ENCODE measurements around the gene ALG14. TPM values are rescaled to one million over a fixed set of nuclear protein-coding genes. Genes with fewer than 3 reads are reported as not detected.

ALG14 gene
- total RNA-seq, 1 donor from 2014 or later, result 5.5 TPM

GRCh38 chr1:94940738-94941137 is 132.0 kb downstream of the ALG14 start:
- Mint-ChIP-seq H3K27ac (ENCODE audit: unreplicated experiment) (peak overlapping the region; percentile 27), H3K27me3 (ENCODE audit: low read depth) (no peaks in the 10 kb centered on the region), H3K4me3 (no peak overlapping the region), H3K4me1 (peaks cover 16% of the 10 kb centered on the region), H3K9me3 (no peaks in the 10 kb centered on the region), H3K36me3 (ENCODE audit: low read depth) (peaks cover 7% of the 10 kb centered on the region)
- DNase-seq (ENCODE audit: low read depth, low spot score), result no peak
- TF ChIP-seq, protein P1, sequence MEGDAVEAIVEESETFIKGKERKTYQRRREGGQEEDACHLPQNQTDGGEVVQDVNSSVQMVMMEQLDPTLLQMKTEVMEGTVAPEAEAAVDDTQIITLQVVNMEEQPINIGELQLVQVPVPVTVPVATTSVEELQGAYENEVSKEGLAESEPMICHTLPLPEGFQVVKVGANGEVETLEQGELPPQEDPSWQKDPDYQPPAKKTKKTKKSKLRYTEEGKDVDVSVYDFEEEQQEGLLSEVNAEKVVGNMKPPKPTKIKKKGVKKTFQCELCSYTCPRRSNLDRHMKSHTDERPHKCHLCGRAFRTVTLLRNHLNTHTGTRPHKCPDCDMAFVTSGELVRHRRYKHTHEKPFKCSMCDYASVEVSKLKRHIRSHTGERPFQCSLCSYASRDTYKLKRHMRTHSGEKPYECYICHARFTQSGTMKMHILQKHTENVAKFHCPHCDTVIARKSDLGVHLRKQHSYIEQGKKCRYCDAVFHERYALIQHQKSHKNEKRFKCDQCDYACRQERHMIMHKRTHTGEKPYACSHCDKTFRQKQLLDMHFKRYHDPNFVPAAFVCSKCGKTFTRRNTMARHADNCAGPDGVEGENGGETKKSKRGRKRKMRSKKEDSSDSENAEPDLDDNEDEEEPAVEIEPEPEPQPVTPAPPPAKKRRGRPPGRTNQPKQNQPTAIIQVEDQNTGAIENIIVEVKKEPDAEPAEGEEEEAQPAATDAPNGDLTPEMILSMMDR (conservative IDR thresholded peaks at IDR 0.05), result no peak

DNA sequence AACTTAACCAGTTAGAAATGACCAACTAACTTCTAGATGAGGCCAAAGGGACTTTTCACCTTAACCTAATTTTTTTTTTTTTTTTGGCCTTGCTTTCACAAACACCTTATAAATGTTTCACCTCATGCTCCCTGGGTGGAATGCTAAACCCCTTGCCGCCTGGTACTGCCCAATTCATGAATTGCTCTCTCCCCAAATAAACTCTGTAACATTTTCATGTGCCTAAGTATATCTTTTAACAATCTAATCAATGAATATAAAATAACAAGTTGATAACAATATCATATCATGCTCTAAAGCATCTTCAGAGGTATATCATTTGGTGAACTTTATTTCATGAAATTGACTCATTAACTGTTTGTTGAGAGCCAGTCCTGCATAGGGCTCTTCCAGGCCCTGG is 134.9 kb downstream of the ALG14 start:
- Mint-ChIP-seq H3K9me3 (no peaks in the 10 kb centered on the region), H3K36me3 (ENCODE audit: low read depth) (peaks cover 10% of the 10 kb centered on the region), H3K27me3 (ENCODE audit: low read depth) (no peaks in the 10 kb centered on the region), H3K4me1 (peaks cover 26% of the 10 kb centered on the region), H3K4me3 (no peak overlapping the region), H3K27ac (ENCODE audit: unreplicated experiment) (no peak overlapping the region)
- TF ChIP-seq, protein P1 (conservative IDR thresholded peaks at IDR 0.05), result no peak
- DNase-seq (ENCODE audit: low read depth, low spot score), result no peak

GRCh38 chr1:94936861-94937620 is 135.7 kb downstream of the ALG14 start:
- Mint-ChIP-seq H3K4me1 (peaks cover 26% of the 10 kb centered on the region), H3K9me3 (no peaks in the 10 kb centered on the region), H3K27ac (ENCODE audit: unreplicated experiment) (no peak overlapping the region), H3K4me3 (no peak overlapping the region), H3K36me3 (ENCODE audit: low read depth) (peaks cover 10% of the 10 kb centered on the region), H3K27me3 (ENCODE audit: low read depth) (no peaks in the 10 kb centered on the region)
- DNase-seq (ENCODE audit: low read depth, low spot score), result no peak
- TF ChIP-seq, protein P1 (conservative IDR thresholded peaks at IDR 0.05), result no peak

DNA sequence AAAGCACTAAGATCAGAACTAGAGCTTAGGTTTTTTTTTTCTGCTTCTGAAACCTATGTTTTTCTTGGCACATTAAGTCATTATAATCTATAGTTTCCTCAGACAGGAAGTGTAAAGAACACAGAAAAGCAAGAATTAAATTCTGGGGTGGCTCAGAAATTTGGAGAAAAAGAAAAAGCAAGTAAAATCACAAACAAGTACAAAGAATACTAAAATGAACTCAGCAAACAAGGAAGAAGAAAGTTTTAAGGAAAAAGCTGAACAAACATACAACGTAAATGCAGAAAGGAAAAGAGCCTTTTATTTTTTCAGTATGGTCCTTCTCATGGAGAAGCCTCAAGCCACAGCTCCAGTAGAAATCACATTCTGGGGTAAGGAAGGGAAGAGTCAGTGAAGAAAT is 137.3 kb downstream of the ALG14 start:
- H3K36me3 Mint-ChIP-seq (ENCODE audit: low read depth), result peaks cover 10% of the 10 kb centered on the region
- DNase-seq (ENCODE audit: low read depth, low spot score), result no peak
- no peaks in the 10 kb centered on the region for H3K9me3 Mint-ChIP-seq
- peak overlapping the region; percentile 2 for H3K27ac Mint-ChIP-seq (ENCODE audit: unreplicated experiment)
- TF ChIP-seq, protein P1 (conservative IDR thresholded peaks at IDR 0.05), result no peak
- peaks cover 31% of the 10 kb centered on the region for H3K4me1 Mint-ChIP-seq
- H3K4me3 Mint-ChIP-seq, result no peak overlapping the region
- H3K27me3 Mint-ChIP-seq (ENCODE audit: low read depth), result no peaks in the 10 kb centered on the region

- TF ChIP-seq, protein P1 (conservative IDR thresholded peaks at IDR 0.05), result no peak
- no peak overlapping the region for H3K4me3 Mint-ChIP-seq
- H3K4me1 Mint-ChIP-seq, result peaks cover 36% of the 10 kb centered on the region
- H3K9me3 Mint-ChIP-seq, result no peaks in the 10 kb centered on the region
- peaks cover 10% of the 10 kb centered on the region for H3K36me3 Mint-ChIP-seq (ENCODE audit: low read depth)
- H3K27me3 Mint-ChIP-seq (ENCODE audit: low read depth), result no peaks in the 10 kb centered on the region
- no peak overlapping the region for H3K27ac Mint-ChIP-seq (ENCODE audit: unreplicated experiment)
- no peak for DNase-seq (ENCODE audit: low read depth, low spot score)
Measured at GRCh38 chr1:94935034-94935433, 137.7 kb downstream of the ALG14 start.

Measured in neural crest cell (in vitro differentiated cells).